KMS-11 (cell line): ENCODE results near the gene TMCO5A.

ENCODE experiments used
- H2AFZ ChIP-seq: fragments of 200-600 bp; sonication (generic); 2 replicates; pipeline ENCODE4 v1.6.1; 2016; ENCODE audit warnings: antibody characterized with exemption, mixed run types, low read depth
- H3K27ac ChIP-seq: fragments of 200-600 bp; sonication (generic); 2 replicates; pipeline ENCODE4 v1.6.1; 2016; ENCODE audit warnings: mild to moderate bottlenecking, mixed run types
- H3K27me3 ChIP-seq: fragments of 200-600 bp; sonication (generic); 2 replicates; pipeline ENCODE4 v1.6.1; 2017; ENCODE audit warnings: mild to moderate bottlenecking, low read depth, mixed run types, moderate library complexity; ENCODE audit not compliant: insufficient read depth
- H3K36me3 ChIP-seq: fragments of 200-600 bp; sonication (generic); 2 replicates; pipeline ENCODE4 v1.6.1; 2017; ENCODE audit warnings: mild to moderate bottlenecking, mixed run types; ENCODE audit not compliant: insufficient read depth
- H3K4me1 ChIP-seq: fragments of 200-600 bp; sonication (generic); 2 replicates; pipeline ENCODE4 v1.6.1; 2016; ENCODE audit warnings: mild to moderate bottlenecking, low read depth, mixed run types; ENCODE audit not compliant: poor library complexity, severe bottlenecking
- H3K4me2 ChIP-seq: fragments of 200-600 bp; sonication (generic); 2 replicates; pipeline ENCODE4 v1.7.0; 2016; ENCODE audit warnings: mild to moderate bottlenecking, mixed run types
- H3K4me3 ChIP-seq: fragments of 200-600 bp; sonication (generic); IDR thresholded peaks from 2 replicates; pipeline ENCODE4 v1.6.1; 2017; ENCODE audit warnings: low read depth, low read length, mixed read lengths; ENCODE audit not compliant: insufficient read depth
- H3K79me2 ChIP-seq: fragments of 200-600 bp; sonication (generic); 2 replicates; pipeline ENCODE4 v1.6.1; 2016; ENCODE audit warnings: low read depth, mixed run types; ENCODE audit not compliant: insufficient read depth
- H3K9ac ChIP-seq: fragments of 200-600 bp; sonication (generic); 2 replicates; pipeline ENCODE4 v1.6.1; 2016; ENCODE audit warnings: mild to moderate bottlenecking, mixed run types
- H4K20me1 ChIP-seq: fragments of 200-600 bp; sonication (generic); 2 replicates; pipeline ENCODE4 v1.6.1; 2016; ENCODE audit warnings: mild to moderate bottlenecking, mixed run types; ENCODE audit not compliant: insufficient read depth
- CTCF ChIP-seq: fragments of 200-600 bp; sonication (generic); conservative IDR thresholded peaks from 2 replicates; pipeline ENCODE4 v1.6.1; 2017; ENCODE audit warnings: low read depth, mild to moderate bottlenecking, antibody characterized with exemption, low read length, moderate library complexity, mixed read lengths

Gene TMCO5A

GRCh38 chr15:37903919-37904625 lies 30.4 kb upstream of the TMCO5A start:
- Histone ChIP-seq H3K4me2 (no peak overlapping the region), H3K36me3 (no peaks in the 10 kb centered on the region), H3K79me2 (no peaks in the 10 kb centered on the region), H3K9ac (no peak overlapping the region), H2AFZ (no peak overlapping the region), H3K4me3 (no peak overlapping the region), H4K20me1 (no peaks in the 10 kb centered on the region), H3K4me1 (no peaks in the 10 kb centered on the region), H3K27me3 (no peaks in the 10 kb centered on the region), H3K27ac (no peak overlapping the region)
- TF ChIP-seq CTCF = no peak

DNA sequence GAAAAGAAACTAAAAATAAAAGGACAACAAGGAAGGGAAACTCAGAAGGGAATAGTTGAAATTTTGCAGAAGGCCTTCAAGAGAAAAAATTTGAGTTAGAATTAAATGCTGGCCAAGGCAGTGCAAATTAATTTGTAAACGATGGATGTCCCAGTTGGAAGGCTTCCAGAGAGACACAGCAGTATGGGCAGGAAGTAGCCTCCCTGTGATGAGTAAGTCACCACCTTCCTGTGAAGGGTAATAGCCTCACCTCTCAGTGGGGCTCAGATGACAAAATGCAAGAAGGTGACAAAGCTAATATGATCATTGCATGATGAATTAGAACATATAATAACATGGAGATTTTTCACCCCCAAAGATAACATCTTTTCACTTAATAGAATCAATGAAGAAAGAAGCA lies 27.3 kb upstream of the TMCO5A start:
- Histone ChIP-seq H3K27me3 (no peaks in the 10 kb centered on the region), H2AFZ (no peak overlapping the region), H3K4me2 (no peak overlapping the region), H3K9ac (no peak overlapping the region), H3K79me2 (no peaks in the 10 kb centered on the region), H3K27ac (no peak overlapping the region), H3K4me3 (no peak overlapping the region), H3K36me3 (no peaks in the 10 kb centered on the region), H3K4me1 (no peaks in the 10 kb centered on the region), H4K20me1 (no peaks in the 10 kb centered on the region)
- TF ChIP-seq CTCF = no peak

DNA sequence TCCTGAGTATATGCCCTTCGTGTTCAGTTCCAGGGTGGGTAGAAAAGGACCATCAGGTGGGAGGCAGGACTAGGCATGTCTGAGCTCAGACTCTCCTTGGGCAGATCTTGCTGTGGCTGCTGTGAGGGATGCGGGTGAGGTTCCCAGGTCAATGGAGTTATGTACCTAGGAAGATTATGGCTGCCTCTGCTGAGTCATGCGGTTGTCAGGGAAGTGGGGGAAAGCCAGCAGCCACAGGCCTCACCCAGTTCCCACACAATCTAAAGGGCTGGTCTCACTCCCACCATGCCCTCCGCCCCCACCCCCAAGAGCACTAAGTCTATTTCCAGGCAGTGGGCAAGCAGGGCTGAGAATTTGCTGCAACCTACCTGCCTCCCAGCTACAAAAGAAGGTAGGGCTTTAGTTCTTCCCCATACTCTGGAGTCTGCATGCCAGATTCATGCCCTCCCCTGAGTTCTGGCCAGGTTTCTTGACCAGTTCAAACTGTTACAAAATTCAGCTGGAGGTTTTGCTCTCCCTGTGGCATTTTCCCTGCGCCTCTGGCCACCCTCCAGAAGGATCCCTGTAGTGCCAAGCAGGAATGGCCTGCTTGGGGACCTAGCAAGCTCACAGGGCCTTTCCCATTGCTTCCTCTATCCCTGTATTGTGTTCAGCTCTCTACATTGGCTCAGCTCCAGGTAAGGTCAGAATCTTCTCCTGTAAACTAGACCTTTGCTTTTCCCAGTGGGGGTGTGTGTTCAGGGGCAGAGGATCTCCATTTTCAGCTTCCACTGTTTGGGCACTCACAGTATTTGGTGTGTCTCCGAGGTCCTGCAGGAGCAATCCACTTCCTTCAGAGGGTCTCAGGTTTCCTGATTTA lies 12.7 kb upstream of the TMCO5A start:
- Histone ChIP-seq H3K27ac (no peak overlapping the region), H3K9ac (no peak overlapping the region), H3K4me2 (no peak overlapping the region), H3K27me3 (no peaks in the 10 kb centered on the region), H2AFZ (no peak overlapping the region), H4K20me1 (no peaks in the 10 kb centered on the region), H3K79me2 (no peaks in the 10 kb centered on the region), H3K4me3 (no peak overlapping the region), H3K36me3 (no peaks in the 10 kb centered on the region), H3K4me1 (no peaks in the 10 kb centered on the region)
- TF ChIP-seq CTCF = no peak

DNA sequence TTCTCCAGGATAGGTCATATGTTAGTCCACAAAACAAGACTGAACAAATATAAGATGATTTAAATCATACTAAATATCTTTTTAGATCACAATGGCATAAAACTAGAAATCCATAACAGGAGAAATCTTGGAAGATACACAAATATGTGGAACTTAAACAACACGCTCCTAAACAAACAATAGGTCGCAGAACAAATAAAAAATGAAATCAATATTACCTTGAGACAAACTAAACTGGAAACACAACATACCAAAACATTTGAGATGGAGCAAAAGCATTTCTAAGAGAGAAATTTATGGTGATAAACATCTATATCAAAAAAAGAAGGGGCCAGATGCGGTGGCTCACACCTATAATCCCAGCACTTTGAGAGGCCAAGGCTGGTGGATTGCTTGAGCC lies 8.3 kb upstream of the TMCO5A start:
- Histone ChIP-seq H3K79me2 (no peaks in the 10 kb centered on the region), H2AFZ (no peak overlapping the region), H3K27me3 (no peaks in the 10 kb centered on the region), H3K36me3 (no peaks in the 10 kb centered on the region), H3K27ac (no peak overlapping the region), H3K9ac (no peak overlapping the region), H4K20me1 (no peaks in the 10 kb centered on the region), H3K4me1 (no peaks in the 10 kb centered on the region), H3K4me2 (no peak overlapping the region), H3K4me3 (no peak overlapping the region)
- TF ChIP-seq CTCF = no peak
